ENCODE measurements around the gene NUDC.
"Not testable (repeated sequence)": the region's sequence is repeated elsewhere in the genome, so short reads cannot be mapped to it uniquely, and the experiment has no call there.

Gene NUDC

DNA sequence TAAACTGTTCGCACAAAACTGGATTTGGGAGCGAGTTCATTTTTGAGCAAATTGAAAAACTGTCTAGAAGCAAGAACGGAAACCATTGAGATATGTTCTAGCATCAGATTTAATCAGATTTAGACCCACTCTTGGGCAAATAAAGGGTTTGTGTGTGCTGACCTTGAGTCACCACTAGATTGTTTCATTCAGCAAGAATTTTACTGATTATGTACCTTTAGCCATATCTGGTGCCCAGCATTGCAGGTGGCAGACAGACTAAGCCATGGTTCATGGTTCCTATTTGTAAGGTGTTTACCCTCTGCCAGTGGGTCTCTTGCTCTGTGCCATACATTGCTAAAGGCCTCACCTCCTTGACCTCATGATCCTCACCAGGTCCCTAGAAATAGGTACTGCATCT lies 1.4 kb downstream of the NUDC start:
- Mint-ChIP-seq H3K27ac (peak overlapping the region; percentile 67), H3K4me1 (ENCODE audit: low read depth) (peaks cover 31% of the 10 kb centered on the region), H3K4me3 (peak overlapping the region; percentile 95), H3K27me3 (ENCODE audit: low read depth) (no peaks in the 10 kb centered on the region), H3K9me3 (no peaks in the 10 kb centered on the region), H3K36me3 (ENCODE audit: low read depth) (peaks cover 18% of the 10 kb centered on the region)

DNA sequence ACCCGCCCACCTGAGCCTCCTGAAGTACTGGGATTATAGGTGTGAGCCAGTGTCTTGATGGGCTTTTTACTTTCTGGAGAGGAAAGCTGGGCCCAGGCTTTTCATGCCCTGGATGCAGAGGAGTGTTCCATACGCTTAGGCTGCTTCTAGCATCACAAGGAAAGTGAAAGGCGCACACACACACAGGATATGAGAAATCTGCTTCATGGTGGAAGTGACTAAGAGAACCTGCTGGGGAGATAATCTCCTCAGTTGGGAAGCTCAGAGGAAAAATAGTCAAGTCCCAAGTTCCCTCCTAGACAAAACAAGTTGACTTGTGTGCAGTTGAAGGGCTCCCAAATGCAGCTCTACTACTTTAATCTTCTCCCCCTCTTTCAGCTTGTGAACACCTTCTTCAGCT lies 2.2 kb downstream of the NUDC start:
- peaks cover 25% of the 10 kb centered on the region for H3K36me3 Mint-ChIP-seq (ENCODE audit: low read depth)
- H3K9me3 Mint-ChIP-seq = no peaks in the 10 kb centered on the region

DNA sequence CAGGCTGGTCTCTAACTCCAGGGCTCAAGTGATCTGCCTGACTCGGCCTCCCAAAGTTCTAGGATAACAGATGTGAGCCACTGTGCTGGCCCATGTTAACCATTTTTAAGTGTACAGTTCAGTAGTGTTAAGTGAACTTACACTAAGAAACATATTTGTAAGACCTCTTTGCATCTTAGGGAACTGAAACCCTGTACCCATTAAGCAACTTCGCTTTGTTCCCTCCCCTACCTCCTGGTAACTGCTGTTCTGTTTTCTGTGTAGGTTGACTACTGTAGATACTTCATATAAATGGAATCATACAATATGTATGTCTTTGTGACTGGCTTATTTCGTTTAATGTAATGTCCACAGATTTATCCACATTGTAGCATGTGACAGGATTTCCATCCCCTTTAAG lies 11.0 kb downstream of the NUDC start:
- Mint-ChIP-seq H3K9me3 (no peaks in the 10 kb centered on the region), H3K4me1 (ENCODE audit: low read depth) (peaks cover 4% of the 10 kb centered on the region), H3K27me3 (ENCODE audit: low read depth) (no peaks in the 10 kb centered on the region), H3K27ac (no peak overlapping the region), H3K4me3 (no peak overlapping the region), H3K36me3 (ENCODE audit: low read depth) (peaks cover 19% of the 10 kb centered on the region)

More for the DNA sequence above, 2.2 kb downstream of the NUDC start:
- Mint-ChIP-seq H3K27ac (peak overlapping the region; percentile 7), H3K27me3 (ENCODE audit: low read depth) (no peaks in the 10 kb centered on the region), H3K4me1 (ENCODE audit: low read depth) (peaks cover 31% of the 10 kb centered on the region), H3K4me3 (peak overlapping the region; percentile 36)

DNA sequence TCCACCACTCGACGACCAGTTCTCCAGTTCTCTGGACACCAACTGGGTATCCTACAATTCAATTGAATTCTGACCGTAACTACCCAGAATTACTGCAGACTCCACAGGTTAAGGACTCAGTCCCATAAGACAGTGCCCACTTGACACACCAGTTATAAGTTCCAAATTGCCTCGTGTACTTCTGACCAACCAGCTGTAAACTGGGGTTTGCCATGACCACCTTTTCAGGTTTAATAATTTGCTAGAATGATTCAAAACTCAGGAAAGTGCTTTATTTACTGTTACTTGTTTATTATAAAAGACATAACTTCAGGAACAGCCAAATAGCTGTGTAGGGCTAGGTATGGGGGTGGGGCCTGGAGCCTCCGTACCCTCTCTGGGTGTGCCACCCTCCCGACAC lies 15.3 kb downstream of the NUDC start:
- Mint-ChIP-seq H3K27me3 (ENCODE audit: low read depth) (no peaks in the 10 kb centered on the region), H3K9me3 (no peaks in the 10 kb centered on the region), H3K36me3 (ENCODE audit: low read depth) (peaks cover 7% of the 10 kb centered on the region), H3K27ac (no peak overlapping the region), H3K4me1 (ENCODE audit: low read depth) (peaks cover 4% of the 10 kb centered on the region), H3K4me3 (no peak overlapping the region)

DNA sequence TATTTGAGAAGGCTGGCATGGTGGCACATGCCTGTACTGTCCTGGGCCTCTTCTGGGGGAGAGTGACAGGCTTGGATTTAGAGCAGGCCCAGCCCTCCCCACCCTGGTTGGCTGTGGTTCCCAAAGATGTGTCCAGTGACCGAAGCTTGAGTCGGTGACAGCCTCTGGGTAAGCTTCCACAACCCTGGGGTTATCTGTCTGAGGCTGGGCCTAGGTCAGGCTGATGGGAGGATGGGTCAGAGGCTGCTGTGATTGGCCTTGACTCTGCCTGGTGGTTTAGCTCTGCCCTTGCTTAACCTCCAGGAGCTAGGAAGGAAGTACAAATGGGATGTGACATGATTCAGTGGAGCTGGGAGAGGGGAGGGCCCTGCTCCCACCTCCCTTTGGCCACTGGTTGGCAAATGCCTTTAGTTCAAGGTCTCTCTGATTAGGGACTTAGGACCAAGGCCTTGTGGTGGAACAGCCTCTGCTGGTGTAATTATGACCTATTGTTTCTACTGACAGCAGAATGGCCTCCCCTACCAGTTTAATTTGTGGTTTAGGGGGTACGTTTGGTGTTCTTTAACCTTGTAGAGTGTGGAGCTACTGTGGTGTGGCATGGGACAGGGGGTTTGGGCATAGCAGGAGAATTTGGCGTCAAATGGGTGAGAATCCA lies 16.6 kb downstream of the NUDC start:
- H3K27me3 Mint-ChIP-seq (ENCODE audit: low read depth) = no peaks in the 10 kb centered on the region
- H3K4me1 Mint-ChIP-seq (ENCODE audit: low read depth) = no peaks in the 10 kb centered on the region
- no peak overlapping the region for H3K4me3 Mint-ChIP-seq
- H3K27ac Mint-ChIP-seq = no peak overlapping the region
- peaks cover 11% of the 10 kb centered on the region for H3K36me3 Mint-ChIP-seq (ENCODE audit: low read depth)
- H3K9me3 Mint-ChIP-seq = no peaks in the 10 kb centered on the region

DNA sequence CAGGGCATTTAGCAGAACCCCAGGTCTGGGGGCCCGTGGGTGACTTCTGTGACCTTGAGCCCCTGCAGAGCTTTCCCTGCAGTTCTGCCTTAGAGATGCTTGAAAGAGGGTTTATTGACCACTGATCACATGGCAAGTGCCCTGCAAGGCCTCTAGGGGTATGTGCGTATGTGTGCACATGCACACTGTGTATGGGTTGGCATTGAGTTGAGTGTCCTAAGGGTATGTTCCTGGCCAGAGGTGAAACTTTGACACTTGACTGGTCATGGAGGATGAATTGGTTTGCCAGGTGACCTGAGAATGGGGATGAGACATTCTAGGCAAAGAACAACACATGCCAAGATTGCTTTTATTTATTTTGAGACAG lies 17.1 kb downstream of the NUDC start:
- Mint-ChIP-seq H3K27ac (no peak overlapping the region), H3K4me3 (no peak overlapping the region), H3K27me3 (ENCODE audit: low read depth) (no peaks in the 10 kb centered on the region), H3K9me3 (no peaks in the 10 kb centered on the region), H3K36me3 (ENCODE audit: low read depth) (peaks cover 14% of the 10 kb centered on the region), H3K4me1 (ENCODE audit: low read depth) (no peaks in the 10 kb centered on the region)

DNA sequence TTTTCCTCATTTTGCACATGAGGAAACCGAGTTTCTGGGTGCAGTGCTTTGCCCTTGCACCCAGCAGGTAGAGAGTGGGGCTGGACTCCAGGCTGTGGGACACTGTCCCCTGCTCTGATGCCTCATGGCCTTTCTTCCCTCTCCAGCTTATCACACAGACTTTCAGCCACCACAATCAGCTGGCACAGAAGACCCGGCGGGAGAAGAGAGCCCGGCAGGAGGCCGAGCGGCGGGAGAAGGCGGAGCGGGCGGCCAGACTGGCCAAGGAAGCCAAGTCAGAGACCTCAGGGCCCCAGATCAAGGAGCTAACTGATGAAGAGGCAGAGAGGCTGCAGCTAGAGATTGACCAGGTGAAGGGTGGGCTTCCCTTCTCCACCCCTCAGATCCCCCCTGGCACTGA lies 19.8 kb downstream of the NUDC start:
- Mint-ChIP-seq H3K4me3 (no peak overlapping the region), H3K36me3 (ENCODE audit: low read depth) (peaks cover 25% of the 10 kb centered on the region), H3K9me3 (no peaks in the 10 kb centered on the region), H3K27me3 (ENCODE audit: low read depth) (no peaks in the 10 kb centered on the region), H3K27ac (no peak overlapping the region), H3K4me1 (ENCODE audit: low read depth) (no peaks in the 10 kb centered on the region)

DNA sequence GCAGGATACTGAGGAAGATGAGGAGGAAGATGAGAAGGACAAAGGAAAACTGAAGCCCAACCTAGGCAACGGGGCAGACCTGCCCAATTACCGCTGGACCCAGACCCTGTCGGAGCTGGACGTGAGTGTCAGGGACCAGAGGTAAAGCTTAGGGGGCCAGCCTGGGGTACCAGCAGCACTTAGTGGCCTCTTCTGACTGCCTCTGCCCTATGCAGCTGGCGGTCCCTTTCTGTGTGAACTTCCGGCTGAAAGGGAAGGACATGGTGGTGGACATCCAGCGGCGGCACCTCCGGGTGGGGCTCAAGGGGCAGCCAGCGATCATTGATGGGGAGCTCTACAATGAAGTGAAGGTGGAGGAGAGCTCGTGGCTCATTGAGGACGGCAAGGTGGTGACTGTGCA lies 21.1 kb downstream of the NUDC start:
- Mint-ChIP-seq H3K4me3 (no peak overlapping the region), H3K36me3 (ENCODE audit: low read depth) (peaks cover 27% of the 10 kb centered on the region), H3K9me3 (no peaks in the 10 kb centered on the region)

DNA sequence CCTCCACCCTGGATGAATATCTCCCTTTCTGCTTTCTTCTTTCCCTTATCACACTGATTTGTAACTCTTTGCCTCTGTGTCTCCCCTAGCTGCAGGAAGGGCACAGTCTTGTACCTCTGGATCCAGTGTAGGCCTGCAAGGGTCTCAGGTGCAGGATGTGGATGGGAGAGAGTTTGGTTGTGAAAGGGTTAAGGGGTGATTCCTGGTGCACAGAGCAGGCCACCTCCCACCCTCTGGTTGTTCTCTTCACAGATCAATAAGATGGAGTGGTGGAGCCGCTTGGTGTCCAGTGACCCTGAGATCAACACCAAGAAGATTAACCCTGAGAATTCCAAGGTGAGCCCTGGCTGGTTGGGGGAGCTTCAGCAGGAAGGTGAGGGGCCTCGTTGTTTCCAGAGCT lies 23.6 kb downstream of the NUDC start:
- H3K27me3 Mint-ChIP-seq (ENCODE audit: low read depth) = no peaks in the 10 kb centered on the region
- H3K27ac Mint-ChIP-seq = no peak overlapping the region
- no peaks in the 10 kb centered on the region for H3K4me1 Mint-ChIP-seq (ENCODE audit: low read depth)
- H3K36me3 Mint-ChIP-seq (ENCODE audit: low read depth) = peaks cover 27% of the 10 kb centered on the region
- H3K4me3 Mint-ChIP-seq = no peak overlapping the region
- no peaks in the 10 kb centered on the region for H3K9me3 Mint-ChIP-seq

More for the DNA sequence above, 21.1 kb downstream of the NUDC start:
- Mint-ChIP-seq H3K27me3 (ENCODE audit: low read depth) (no peaks in the 10 kb centered on the region), H3K4me1 (ENCODE audit: low read depth) (no peaks in the 10 kb centered on the region), H3K27ac (no peak overlapping the region)

DNA sequence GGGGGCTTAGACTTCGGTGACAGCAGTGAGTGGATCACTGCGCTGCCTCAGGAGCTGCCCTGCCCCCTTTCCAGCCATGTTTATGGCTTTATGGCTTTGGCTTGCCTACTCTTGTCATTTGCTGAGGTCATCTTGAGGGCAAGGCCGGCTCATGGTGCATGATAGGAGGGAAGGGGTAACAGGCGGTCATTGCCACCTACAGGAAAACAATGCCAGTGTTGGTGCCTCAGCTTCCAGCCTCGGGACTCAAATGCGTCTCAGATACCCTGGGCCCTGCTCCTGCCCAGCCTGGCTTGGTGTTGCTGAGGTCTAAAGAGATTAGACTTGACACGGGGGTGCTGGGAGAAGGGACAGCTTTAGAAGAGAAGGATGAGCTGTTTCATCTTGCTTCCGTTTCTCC lies 24.2 kb downstream of the NUDC start:
- no peak overlapping the region for H3K27ac Mint-ChIP-seq
- H3K36me3 Mint-ChIP-seq (ENCODE audit: low read depth) = peaks cover 27% of the 10 kb centered on the region
- no peaks in the 10 kb centered on the region for H3K4me1 Mint-ChIP-seq (ENCODE audit: low read depth)

DNA sequence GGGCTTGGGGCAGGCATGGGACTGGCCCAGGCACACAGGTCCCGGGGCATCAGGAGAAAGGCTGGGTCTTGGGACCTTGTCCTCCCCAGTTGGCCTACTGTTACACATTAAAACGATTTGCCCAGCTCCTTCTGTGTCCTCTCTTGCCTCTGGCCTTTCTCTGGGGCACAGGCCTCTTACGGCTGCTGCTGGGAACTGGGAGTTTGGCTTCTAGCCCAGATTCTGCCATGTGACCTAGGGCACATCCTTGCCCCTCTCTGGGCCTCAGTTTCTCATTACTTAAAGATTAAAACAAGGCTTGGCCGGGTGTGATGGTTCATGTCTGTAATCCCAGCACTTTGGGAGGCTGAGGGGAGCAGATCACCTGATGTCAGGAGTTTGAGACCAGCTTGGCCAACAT lies 24.7 kb downstream of the NUDC start:
- Mint-ChIP-seq H3K27me3 (ENCODE audit: low read depth) (no peaks in the 10 kb centered on the region), H3K27ac (no peak overlapping the region), H3K36me3 (ENCODE audit: low read depth) (peaks cover 27% of the 10 kb centered on the region), H3K9me3 (no peaks in the 10 kb centered on the region), H3K4me3 (no peak overlapping the region), H3K4me1 (ENCODE audit: low read depth) (no peaks in the 10 kb centered on the region)

More for the DNA sequence above, 24.2 kb downstream of the NUDC start:
- Mint-ChIP-seq H3K27me3 (ENCODE audit: low read depth) (no peaks in the 10 kb centered on the region), H3K9me3 (no peaks in the 10 kb centered on the region), H3K4me3 (no peak overlapping the region)

DNA sequence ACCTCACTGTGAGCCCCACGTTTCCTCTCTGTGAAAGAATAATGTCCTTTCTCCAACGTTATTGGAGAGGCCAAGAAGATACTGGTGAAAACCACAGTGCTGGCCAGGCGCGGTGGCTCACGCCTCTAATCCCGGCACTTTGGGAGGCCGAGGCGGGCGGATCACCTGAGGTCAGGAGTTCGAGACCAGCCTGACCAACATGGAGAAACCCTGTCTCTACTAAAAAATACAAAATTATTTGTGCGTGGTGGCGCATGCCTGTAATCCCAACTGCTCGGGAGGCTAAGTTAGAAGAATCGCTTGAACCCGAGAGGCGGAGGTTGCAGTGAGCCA lies 27.1 kb downstream of the NUDC start:
- not testable (repeated sequence) for H3K4me1 Mint-ChIP-seq (ENCODE audit: low read depth); H3K27ac Mint-ChIP-seq; H3K27me3 Mint-ChIP-seq (ENCODE audit: low read depth); H3K9me3 Mint-ChIP-seq; H3K4me3 Mint-ChIP-seq
- H3K36me3 Mint-ChIP-seq (ENCODE audit: low read depth) = peaks cover 15% of the 10 kb centered on the region

DNA sequence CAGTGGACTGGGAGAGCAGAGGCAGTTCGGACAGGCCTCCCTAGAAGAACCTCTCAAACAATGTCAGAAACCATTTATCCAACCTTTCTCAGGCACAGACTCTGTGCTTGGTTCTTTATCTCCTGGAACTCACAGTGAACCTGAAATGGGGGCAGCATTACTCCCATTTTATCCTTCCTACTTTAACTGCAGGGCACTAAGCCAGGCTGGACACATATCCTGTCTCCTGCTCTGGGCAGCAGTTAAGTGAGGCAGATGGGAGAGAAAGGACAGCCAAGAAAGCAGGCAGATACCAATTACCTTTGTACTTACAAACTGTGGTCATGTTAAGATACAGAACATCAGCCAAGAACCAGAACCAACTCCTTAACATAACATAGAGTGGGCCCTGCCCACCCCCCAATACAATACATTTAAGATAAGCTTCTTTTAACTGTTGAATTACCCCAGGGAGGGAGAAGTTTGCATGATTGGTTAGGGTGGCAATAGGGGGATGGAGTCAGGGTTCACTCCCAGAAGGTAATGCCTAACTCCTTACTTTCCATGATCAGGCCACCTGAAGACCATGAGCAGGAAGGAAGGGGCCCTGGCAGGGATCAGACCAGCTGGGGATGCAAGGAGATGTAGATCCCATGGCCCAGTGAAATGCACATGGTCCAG lies 27.9 kb downstream of the NUDC start:
- Mint-ChIP-seq H3K4me3 (no peak overlapping the region), H3K27ac (no peak overlapping the region), H3K9me3 (no peaks in the 10 kb centered on the region), H3K4me1 (ENCODE audit: low read depth) (no peaks in the 10 kb centered on the region), H3K36me3 (ENCODE audit: low read depth) (peaks cover 15% of the 10 kb centered on the region), H3K27me3 (ENCODE audit: low read depth) (no peaks in the 10 kb centered on the region)

DNA sequence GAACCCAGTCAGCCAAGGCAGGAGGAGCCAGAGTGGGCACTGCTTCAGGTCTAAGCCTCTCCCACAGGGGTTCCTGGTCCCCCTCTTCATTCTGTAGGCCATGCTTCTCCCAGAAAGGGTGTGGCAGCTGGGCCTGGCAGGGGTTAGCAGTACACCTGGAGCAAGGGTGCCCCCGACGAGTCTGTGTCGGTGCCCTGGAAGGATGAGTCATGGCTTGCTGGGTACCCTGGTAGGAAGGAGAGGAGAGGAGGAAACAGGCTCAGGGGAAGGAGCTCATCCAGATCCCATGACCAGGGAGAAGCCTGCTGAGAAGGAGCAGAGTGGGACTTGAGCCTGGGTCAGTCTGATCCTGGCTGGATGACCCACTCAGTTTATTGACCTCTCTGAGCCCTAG lies 28.4 kb downstream of the NUDC start:
- Mint-ChIP-seq H3K27ac (no peak overlapping the region), H3K9me3 (no peaks in the 10 kb centered on the region), H3K36me3 (ENCODE audit: low read depth) (peaks cover 15% of the 10 kb centered on the region), H3K4me3 (no peak overlapping the region), H3K27me3 (ENCODE audit: low read depth) (no peaks in the 10 kb centered on the region), H3K4me1 (ENCODE audit: low read depth) (no peaks in the 10 kb centered on the region)

DNA sequence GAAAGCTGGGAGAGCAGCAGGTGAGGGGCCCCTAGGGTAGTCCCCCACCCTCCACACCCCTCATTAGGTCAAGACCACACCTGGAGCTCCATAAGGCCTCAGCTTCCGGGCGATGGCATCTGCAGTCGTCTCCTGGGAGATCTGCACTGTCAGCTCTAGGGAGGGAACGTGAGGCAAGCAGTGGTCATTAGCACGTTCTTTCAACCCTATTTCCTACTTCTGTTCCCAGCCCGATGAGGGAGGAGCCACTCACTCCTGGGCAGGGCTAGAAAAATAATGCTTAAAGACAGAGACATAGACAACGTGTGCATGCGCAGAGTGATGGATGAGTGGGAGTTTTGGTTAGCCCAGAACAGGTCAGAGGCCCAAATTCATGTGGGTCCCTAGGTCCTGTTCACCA lies 29.1 kb downstream of the NUDC start:
- no peak overlapping the region for H3K4me3 Mint-ChIP-seq
- no peak overlapping the region for H3K27ac Mint-ChIP-seq
- peaks cover 8% of the 10 kb centered on the region for H3K36me3 Mint-ChIP-seq (ENCODE audit: low read depth)
- H3K27me3 Mint-ChIP-seq (ENCODE audit: low read depth) = peaks cover 5% of the 10 kb centered on the region
- H3K9me3 Mint-ChIP-seq = no peaks in the 10 kb centered on the region
- no peaks in the 10 kb centered on the region for H3K4me1 Mint-ChIP-seq (ENCODE audit: low read depth)

DNA sequence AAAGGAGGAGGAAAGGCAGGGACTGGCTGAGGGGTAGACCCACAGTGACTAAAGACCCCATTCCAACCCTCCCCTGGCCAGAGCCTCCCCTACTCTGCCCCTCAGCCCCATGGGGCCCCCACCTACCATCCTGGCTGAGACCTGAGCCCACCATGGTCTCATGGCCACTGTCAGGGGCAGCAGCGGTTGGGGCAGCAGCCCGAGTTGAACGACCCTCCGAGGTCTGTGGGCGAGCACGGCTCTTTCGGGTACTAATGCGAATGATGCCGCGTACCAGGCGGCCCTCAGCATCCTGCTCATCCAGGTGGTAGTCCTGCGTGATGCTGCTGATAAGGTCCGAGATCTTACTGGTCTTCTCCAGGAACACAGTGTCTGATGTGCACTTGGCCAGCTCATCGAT lies 29.7 kb downstream of the NUDC start:
- no peak overlapping the region for H3K4me3 Mint-ChIP-seq
- H3K27me3 Mint-ChIP-seq (ENCODE audit: low read depth) = peaks cover 11% of the 10 kb centered on the region
- no peaks in the 10 kb centered on the region for H3K9me3 Mint-ChIP-seq
- H3K4me1 Mint-ChIP-seq (ENCODE audit: low read depth) = no peaks in the 10 kb centered on the region
- H3K36me3 Mint-ChIP-seq (ENCODE audit: low read depth) = peaks cover 3% of the 10 kb centered on the region
- H3K27ac Mint-ChIP-seq = no peak overlapping the region

All from T-helper 1 cell treated with Interleukin-12 subunit alpha and Interleukin-12 subunit beta and Interleukin-4 antibody, amounts not matched to agents 30 μg/mL and 1 μg/mL, for 36 hours (primary cell).